Left renal pelvis (tissue), 4 donors: ENCODE data around the gene TMSB15A. TPM values are rescaled to one million over a fixed set of nuclear protein-coding genes. Genes with fewer than 3 reads are reported as not detected.
"Not testable (repeated sequence)": the region's sequence is repeated elsewhere in the genome, so short reads cannot be mapped to it uniquely, and the experiment has no call there.

Source experiments
- DNase-seq, 4 donors: peaks; one replicate each; pipeline ENCODE4 v3.0.0-alpha.2; 2013; ENCODE audit warnings: low read depth in 4 of 4, low spot score in 3 of 4
- polyA plus RNA-seq, 4 donors: library from polyadenylated mRNA; unstranded; fragments of 120-200 nt; gene quantifications; one replicate each; pipeline ENCODE4 v1.2.1, GENCODE V29; 2013; ENCODE audit not compliant: insufficient read length in 4 of 4

Gene TMSB15A
- polyA plus RNA-seq = 10 to 100 TPM; 55.8 to 76.1 (median 60.3) TPM

GRCh38 chrX:102515975-102516941 is at the start of gene TMSB15A:
Gene TMSB15A (minus strand): TSS chrX:102516739.
- peak; percentile 46 to 52 (median 48) for DNase-seq

- DNase-seq = no peak
Measured at GRCh38 chrX:102560423-102561068, 44.0 kb upstream of the TMSB15A start.

GRCh38 chrX:102558607-102559006 is 42.1 kb upstream of the TMSB15A start:
- DNase-seq = no peak

GRCh38 chrX:102548231-102548630 is 31.7 kb upstream of the TMSB15A start:
- DNase-seq = no peak

GRCh38 chrX:102546828-102547493 is 30.4 kb upstream of the TMSB15A start:
- no peak for DNase-seq

GRCh38 chrX:102546175-102546574 is 29.6 kb upstream of the TMSB15A start:
- DNase-seq = not testable (repeated sequence)

GRCh38 chrX:102535958-102536357 is 19.4 kb upstream of the TMSB15A start:
- no peak for DNase-seq

- peak in 1 of 4 donors; percentile 4 for DNase-seq
Measured at GRCh38 chrX:102517326-102517725, 787 bp upstream of the TMSB15A start.

GRCh38 chrX:102514536-102514935 is 2.0 kb downstream of the TMSB15A start:
- no peak for DNase-seq

- no peak for DNase-seq
Measured at GRCh38 chrX:102498732-102499131, 17.8 kb downstream of the TMSB15A start.

GRCh38 chrX:102491766-102492165 is 24.8 kb downstream of the TMSB15A start:
- no peak for DNase-seq

- DNase-seq = not testable (repeated sequence)
Measured at GRCh38 chrX:102478765-102479164, 37.8 kb downstream of the TMSB15A start.

- not testable (repeated sequence) for DNase-seq
Measured at GRCh38 chrX:102471762-102472220, 44.7 kb downstream of the TMSB15A start, which contains the start of gene TCP11X2. Gene TCP11X2 (minus strand): TSS chrX:102471812.

- not testable (repeated sequence) for DNase-seq
Measured at GRCh38 chrX:102470215-102470614, 46.3 kb downstream of the TMSB15A start.

Other genes with a start within 250 kb of the TMSB15A start
- 1 to 10 TPM in 2 of 4 donors, under 1 TPM in 2; 0.53 to 2.8 (median 1.0) TPM for gene NXF2B, start 76.7 kb downstream of the TMSB15A start, polyA plus RNA-seq
- 1 to 10 TPM in 3 of 4 donors, under 1 TPM in 1; 0.91 to 2.0 (median 1.5) TPM for gene TCP11X2, start 44.9 kb downstream of the TMSB15A start, polyA plus RNA-seq
- 10 to 100 TPM; 13.7 to 17.5 (median 14.6) TPM for gene ARMCX5, start 82.8 kb upstream of the TMSB15A start, polyA plus RNA-seq
- 10 to 100 TPM; 11.8 to 22.7 (median 13.4) TPM for gene GPRASP1, start 134.7 kb upstream of the TMSB15A start, polyA plus RNA-seq
- gene GPRASP2, start 195.7 kb upstream of the TMSB15A start, polyA plus RNA-seq = 10 to 100 TPM; 34.4 to 44.6 (median 42.1) TPM
- gene GPRASP3, start 204.0 kb upstream of the TMSB15A start, polyA plus RNA-seq = 10 to 100 TPM; 18.1 to 21.2 (median 19.8) TPM